B cell (primary cell): ENCODE data around the gene HSD11B2. TPM values are rescaled to one million over a fixed set of nuclear protein-coding genes. Genes with fewer than 3 reads are reported as not detected.

Experiments
- ATAC-seq: fragments of 200-7000 bp; cut with Tn5 transposase; one replicate; pipeline ENCODE4 v1.10.0; 2021; ENCODE audit warnings: low read depth, mild to moderate bottlenecking, moderate number of reproducible peaks, moderate library complexity
- CTCF ChIA-PET: fragments of 350-600 bp; sonication (Branson Sonifier 250); formaldehyde crosslinking; loops from one replicate; lab custom pipeline; 2021; ENCODE audit warnings: antibody characterized with exemption, inconsistent platforms; lab: Charles Lee
- POLR2A ChIA-PET: fragments of 350-600 bp; sonication (Branson Sonifier 250); formaldehyde crosslinking; loops from one replicate; lab custom pipeline; 2021; ENCODE audit warnings: antibody characterized with exemption; lab: Charles Lee
- DNase-seq: peaks from one replicate; pipeline ENCODE4 v3.0.0; 2013
- H2AFZ ChIP-seq: 2 replicates; pipeline ENCODE4 v1.6.1; 2012; ENCODE audit warnings: mild to moderate bottlenecking, low read depth, low read length; ENCODE audit not compliant: insufficient read depth, poor library complexity, severe bottlenecking
- H3K27ac ChIP-seq, 2 donors: 1 replicate in 1 of 2; 2 replicates in 1 of 2; pipeline ENCODE4 v1.5.1; 2012 to 2013; ENCODE audit warnings: low read length in 2 of 2, mild to moderate bottlenecking in 2 of 2, moderate library complexity in 1 of 2
- H3K27me3 ChIP-seq, 4 experiments: fragments of 200-600 bp in 1 of 4; sonication (generic) in 1 of 4; replicated peaks in 1 of 4; 1 replicate in 2 of 4; 2 replicates in 2 of 4; pipeline versions ENCODE4 v1.6.1 to v1.7.0; 2013 to 2016; ENCODE audit warnings: low read length in 3 of 4, mild to moderate bottlenecking in 2 of 4, mixed read lengths in 1 of 4, moderate library complexity in 1 of 4; ENCODE audit not compliant: insufficient read depth in 4 of 4, control insufficient read depth in 3 of 4; ENCODE audit errors: control extremely low read depth in 1 of 4
- H3K36me3 ChIP-seq, 2 experiments: replicated peaks in 1 of 2; 1 replicate in 1 of 2; 2 replicates in 1 of 2; pipeline versions ENCODE4 v1.6.1 to v1.7.1; 2013; ENCODE audit warnings: low read length in 1 of 2; ENCODE audit not compliant: insufficient read depth in 2 of 2, control insufficient read depth in 1 of 2; ENCODE audit errors: control extremely low read depth in 1 of 2, extremely low read depth in 1 of 2
- H3K4me1 ChIP-seq, 2 donors: fragments of 200-600 bp in 1 of 2; sonication (generic) in 1 of 2; 1 replicate in 1 of 2; 2 replicates in 1 of 2; pipeline versions ENCODE4 v1.5.1 to v1.6.1; 2013 to 2017; ENCODE audit warnings: low read length in 2 of 2; ENCODE audit not compliant: control insufficient read depth in 2 of 2, insufficient read depth in 2 of 2
- H3K4me2 ChIP-seq: replicated peaks from 2 replicates; pipeline ENCODE3; 2012; ENCODE audit warnings: mild to moderate bottlenecking, low read depth, low read length; ENCODE audit not compliant: poor library complexity, severe bottlenecking
- H3K4me3 ChIP-seq, 5 experiments: fragments of 200-600 bp in 1 of 5; sonication (generic) in 1 of 5; 1 replicate in 3 of 5; 2 replicates in 2 of 5; pipeline versions ENCODE4 v1.5.1 to v1.7.0; 2011 to 2016; ENCODE audit warnings: low read length in 4 of 5, mild to moderate bottlenecking in 4 of 5, low read depth in 2 of 5, control low read depth in 1 of 5, moderate library complexity in 1 of 5; ENCODE audit not compliant: insufficient read depth in 1 of 5; ENCODE audit errors: control extremely low read depth in 1 of 5, extremely low read depth in 1 of 5
- H3K79me2 ChIP-seq: fragments of 200-600 bp; sonication (generic); one replicate; pipeline ENCODE4 v1.6.0; 2016; ENCODE audit warnings: low read length; ENCODE audit not compliant: control insufficient read depth, insufficient read depth
- H3K9ac ChIP-seq: fragments of 200-600 bp; sonication (generic); 2 replicates; pipeline ENCODE4 v1.6.1; 2017; ENCODE audit warnings: mild to moderate bottlenecking, low read length, moderate library complexity
- H3K9me3 ChIP-seq, 3 donors: one replicate each; pipeline versions ENCODE4 v1.6.1 to v1.7.1; 2013; ENCODE audit warnings: low read length in 2 of 3; ENCODE audit not compliant: control insufficient read depth in 2 of 3, insufficient read depth in 1 of 3; ENCODE audit errors: control extremely low read depth in 1 of 3
- H4K20me1 ChIP-seq: 2 replicates; pipeline ENCODE4 v1.6.0; 2012; ENCODE audit warnings: mild to moderate bottlenecking, low read length; ENCODE audit not compliant: insufficient read depth, control insufficient read depth, poor library complexity, severe bottlenecking
- H3K27ac Mint-ChIP-seq: one replicate; pipeline ENCODE4 v1.8.0; 2021; ENCODE audit warnings: mixed read lengths
- H3K27me3 Mint-ChIP-seq: one replicate; pipeline ENCODE4 v1.8.0; 2021; ENCODE audit warnings: mixed read lengths
- H3K4me1 Mint-ChIP-seq: one replicate; pipeline ENCODE4 v1.8.0; 2021; ENCODE audit warnings: mixed read lengths
- H3K4me3 Mint-ChIP-seq: one replicate; pipeline ENCODE4 v1.8.0; 2021; ENCODE audit warnings: mixed read lengths
- H3K9me3 Mint-ChIP-seq: one replicate; pipeline ENCODE4 v1.8.0; 2022; ENCODE audit warnings: mixed read lengths; ENCODE audit not compliant: insufficient read depth
- CTCF ChIP-seq: fragments of 200-600 bp; IDR thresholded peaks from one replicate; pipeline ENCODE4 v1.8.0; 2022; ENCODE audit warnings: antibody characterized with exemption, mild to moderate bottlenecking
- EZH2 ChIP-seq: IDR thresholded peaks from 2 replicates; pipeline ENCODE4 v1.6.1; 2012; ENCODE audit warnings: borderline replicate concordance, low read depth, mild to moderate bottlenecking, moderate library complexity, low read length; ENCODE audit not compliant: insufficient read depth, poor library complexity, severe bottlenecking
- WGBS: methylation state at CpG from one replicate; pipeline ENCODE4 v1.1.5; 2013; ENCODE audit warnings: missing lambda C conversion rate; ENCODE audit not compliant: insufficient coverage; 5-methylcytosine and 5-hydroxymethylcytosine counted together
- intact Hi-C: fragments of 100-400 bp; cut with micrococcal nuclease; formaldehyde crosslinking; loops from one replicate; pipeline ENCODE4 v1.10.0; 2022
- polyA plus RNA-seq: library from polyadenylated mRNA; depleted of rRNA; stranded (reverse); fragments of >200 nt; gene quantifications from 2 replicates; pipeline ENCODE4 v1.2.3, GENCODE V29; 2012
- total RNA-seq, 2 donors: library from RNA; stranded (reverse); fragments of 120-200 nt in 1 of 2; gene quantifications; 1 replicate in 1 of 2; 2 replicates in 1 of 2; pipeline versions ENCODE4 v1.2.3 to v1.2.4, GENCODE V29; 2013 to 2022

HSD11B2 gene
- total and polyA plus RNA-seq, 2 donors (not counting 1 experiment from before 2014, with no cell fraction given): 0.09 TPM; not detected in 1

GRCh38 chr16:67433131-67433719, 2.3 kb downstream of the HSD11B2 start:
- no peak for ATAC-seq
- Histone ChIP-seq H3K4me2 (no peak overlapping the region), H3K9ac (no peak overlapping the region), H4K20me1 (no peaks in the 10 kb centered on the region), H3K9me3 (no peaks in the 10 kb centered on the region), H3K27me3 (peaks cover 0 to 31% (median 15%) of the 10 kb centered on the region in 4 experiments), H3K27ac (no peak overlapping the region), H3K4me1 (peaks cover 25 to 34% of the 10 kb centered on the region in 2 donors), H3K4me3 (no peak overlapping the region), H3K79me2 (no peaks in the 10 kb centered on the region), H3K36me3 (peaks cover 0 to 9% of the 10 kb centered on the region in 2 experiments), H2AFZ (no peak overlapping the region)
- no peak overlapping the region for H3K27ac Mint-ChIP-seq
- no peak for DNase-seq
- 93% methylated on average over 4 of the region's 5 CpGs for WGBS
- peaks cover 38% of the 10 kb centered on the region for H3K4me1 Mint-ChIP-seq
- CTCF ChIA-PET: interaction anchor here (0.6 to 1.6 kb wide), 4 partner anchors 8 to 460 kb away, joined by 3 to 6 read pairs (median 4); partner anchors contain the start of gene PSKH1
- POLR2A ChIA-PET: no interaction called here
- no peaks in the 10 kb centered on the region for H3K9me3 Mint-ChIP-seq
- intact Hi-C loops: no loop called here
- TF ChIP-seq CTCF: no peak
- no peak for TF ChIP-seq EZH2
- H3K27me3 Mint-ChIP-seq: peaks cover 27% of the 10 kb centered on the region
- no peak overlapping the region for H3K4me3 Mint-ChIP-seq

DNA sequence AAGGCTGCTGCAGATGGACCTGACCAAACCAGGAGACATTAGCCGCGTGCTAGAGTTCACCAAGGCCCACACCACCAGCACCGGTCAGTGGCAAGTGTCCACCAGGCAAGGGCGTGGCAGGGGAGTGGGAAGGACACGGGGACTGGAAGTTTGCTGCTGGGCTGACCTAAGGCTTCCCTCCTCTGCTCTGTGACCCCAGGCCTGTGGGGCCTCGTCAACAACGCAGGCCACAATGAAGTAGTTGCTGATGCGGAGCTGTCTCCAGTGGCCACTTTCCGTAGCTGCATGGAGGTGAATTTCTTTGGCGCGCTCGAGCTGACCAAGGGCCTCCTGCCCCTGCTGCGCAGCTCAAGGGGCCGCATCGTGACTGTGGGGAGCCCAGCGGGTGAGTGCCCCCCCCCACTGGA, 4.8 kb downstream of the HSD11B2 start:
- Histone ChIP-seq H4K20me1 (no peaks in the 10 kb centered on the region), H3K4me3 (no peak overlapping the region), H3K27me3 (peaks cover 0 to 7% (median 3%) of the 10 kb centered on the region in 4 experiments), H3K27ac (no peak overlapping the region), H3K9ac (no peak overlapping the region), H3K4me1 (peaks cover 18 to 26% of the 10 kb centered on the region in 2 donors), H3K9me3 (no peaks in the 10 kb centered on the region), H3K79me2 (no peaks in the 10 kb centered on the region), H3K4me2 (peak overlapping the region; percentile 22), H2AFZ (no peak overlapping the region), H3K36me3 (peaks cover 0 to 29% of the 10 kb centered on the region in 2 experiments)
- peaks cover 34% of the 10 kb centered on the region for H3K4me1 Mint-ChIP-seq
- peak overlapping the region; percentile 53 for H3K27ac Mint-ChIP-seq
- 93% methylated on average over 14 of the region's 16 CpGs for WGBS
- ATAC-seq: no peak
- POLR2A ChIA-PET: interaction anchor here (0.5 to 0.6 kb wide), 2 partner anchors 282 to 1875 kb away, joined by 3 read pairs; no protein-coding TSS in a partner anchor
- DNase-seq: no peak
- CTCF ChIA-PET: interaction anchor here (0.6 to 1.8 kb wide), 2 partner anchors 12 to 460 kb away, joined by 3 to 5 read pairs; no protein-coding TSS in a partner anchor
- no peak overlapping the region for H3K4me3 Mint-ChIP-seq
- intact Hi-C loops: no loop called here
- no peaks in the 10 kb centered on the region for H3K9me3 Mint-ChIP-seq
- peaks cover 9% of the 10 kb centered on the region for H3K27me3 Mint-ChIP-seq
- no peak for TF ChIP-seq CTCF
- TF ChIP-seq EZH2: no peak
